G401 (cell line): ENCODE data around the gene PSKH1. TPM values are rescaled to one million over a fixed set of nuclear protein-coding genes. Genes with fewer than 3 reads are reported as not detected.
A peak's percentile ranks its signal among the peaks of the same experiment; 100 is the strongest.

Experiments used
- DNase-seq: peaks from one replicate; pipeline ENCODE4 v3.0.0-alpha.2; 2015; ENCODE audit warnings: low spot score
- in situ Hi-C: cut with HindIII; loops from 2 replicates; pipeline ENCODE4 v1.10.0; 2016; ENCODE audit warnings: low sequenced_read_pairs, mixed read lengths
- total RNA-seq: library from RNA; depleted of rRNA; stranded (reverse); fragments of >200 nt; shearing (Covaris generic); gene quantifications from 2 replicates; pipeline ENCODE4 v1.2.3, GENCODE V29; 2014

Gene PSKH1
- total RNA-seq, 1 experiment from 2014 or later = 40.8 TPM

DNA sequence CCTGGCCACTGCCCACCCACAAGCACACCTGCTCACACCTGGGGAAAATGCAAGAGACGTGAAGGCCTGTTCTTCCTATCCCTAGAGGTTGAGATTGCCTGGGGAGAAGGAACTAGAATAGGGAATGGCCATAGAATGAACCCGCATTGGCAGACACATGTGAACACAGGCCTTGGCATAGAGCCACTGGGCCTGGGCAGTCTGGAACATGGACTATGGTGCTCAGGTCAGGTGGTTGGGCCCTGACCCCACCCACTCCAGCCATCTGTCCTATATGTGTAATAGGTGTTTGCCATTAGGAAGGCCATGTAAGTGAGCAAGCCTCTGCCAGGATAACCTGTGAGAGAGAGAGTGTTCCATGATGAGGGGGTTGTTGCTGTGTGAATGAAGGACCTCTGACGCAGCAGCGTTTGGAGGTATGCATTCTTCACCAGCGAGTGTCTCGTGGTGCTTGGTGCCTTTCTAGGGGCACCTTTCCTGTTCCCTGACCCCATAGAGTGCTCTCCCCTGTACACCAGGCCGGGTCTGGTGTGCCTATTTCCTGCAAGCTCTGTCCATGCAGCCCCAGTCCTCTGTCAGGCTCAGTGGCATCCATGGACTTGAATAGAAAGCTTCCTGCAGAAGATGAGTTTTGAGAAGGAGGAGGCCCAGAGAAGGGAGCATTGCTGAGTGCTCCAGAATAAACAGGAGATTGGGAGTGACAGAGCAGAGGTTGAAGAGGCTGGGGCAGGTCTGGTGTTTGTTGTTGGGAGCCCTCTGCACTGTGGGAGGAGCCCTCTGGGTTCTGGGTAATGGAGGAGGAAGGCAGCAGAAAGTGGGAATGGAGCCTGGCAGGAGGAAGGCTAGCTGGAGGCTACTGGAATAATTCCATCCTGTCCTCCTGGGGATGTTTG lies 23.0 kb downstream of the PSKH1 start:
- in situ Hi-C loops = no loop called here
- DNase-seq = peak; percentile 55

DNA sequence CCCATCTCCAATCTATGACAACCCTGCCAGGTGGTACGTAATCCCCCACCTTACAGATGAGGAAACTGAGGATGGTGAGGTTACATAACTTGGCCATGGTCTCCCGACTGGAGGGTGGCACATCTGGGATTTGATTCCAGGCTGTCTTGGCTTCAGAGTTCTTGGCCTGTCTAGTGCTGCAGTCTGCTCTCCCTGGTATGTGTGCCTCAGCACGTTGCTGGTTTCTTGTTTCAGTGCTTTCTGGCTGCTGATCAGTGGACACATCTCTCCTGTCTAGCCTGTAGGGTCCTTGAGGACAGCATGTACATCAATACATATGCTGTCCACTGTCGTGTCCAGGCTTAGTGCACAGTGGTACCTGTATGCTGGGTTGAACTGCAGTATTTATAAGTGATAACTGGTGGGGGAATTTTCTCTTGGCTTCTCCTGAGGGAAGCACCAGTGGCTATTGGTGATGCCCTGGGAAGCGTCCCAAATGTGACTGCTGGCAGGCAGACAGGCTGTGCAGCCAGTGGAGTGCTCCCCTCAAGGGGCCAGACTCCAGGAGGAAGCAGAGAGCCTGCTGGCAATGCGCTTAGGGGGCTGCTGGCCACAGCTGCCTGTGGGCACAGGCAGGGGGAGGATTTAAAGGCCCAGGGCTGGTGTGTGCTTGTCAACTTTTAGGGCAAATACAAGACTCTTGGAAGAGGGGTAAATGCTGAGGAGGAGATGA lies 24.2 kb downstream of the PSKH1 start:
- peak; percentile 45 for DNase-seq
- in situ Hi-C loops = no loop called here

DNA sequence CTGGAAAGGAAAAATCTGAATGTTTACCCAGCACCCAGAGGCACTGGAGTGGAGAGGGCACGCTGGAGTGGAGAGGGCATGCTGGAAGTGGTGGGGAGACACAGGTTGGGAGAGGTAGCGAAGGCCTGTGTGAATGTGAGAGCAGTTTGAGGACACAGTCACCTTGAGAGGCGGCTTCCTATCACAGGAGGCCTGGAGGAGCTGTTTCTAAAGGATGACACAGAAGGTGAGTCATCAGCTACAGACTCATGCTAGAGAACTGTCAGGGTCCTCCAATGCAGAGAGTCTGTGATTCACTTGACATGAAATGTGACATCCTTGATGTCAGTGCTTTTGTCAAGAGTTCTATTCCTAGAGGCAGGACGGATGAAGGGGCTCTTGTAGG lies 24.8 kb downstream of the PSKH1 start:
- DNase-seq = no peak
- in situ Hi-C loops = no loop called here

DNA sequence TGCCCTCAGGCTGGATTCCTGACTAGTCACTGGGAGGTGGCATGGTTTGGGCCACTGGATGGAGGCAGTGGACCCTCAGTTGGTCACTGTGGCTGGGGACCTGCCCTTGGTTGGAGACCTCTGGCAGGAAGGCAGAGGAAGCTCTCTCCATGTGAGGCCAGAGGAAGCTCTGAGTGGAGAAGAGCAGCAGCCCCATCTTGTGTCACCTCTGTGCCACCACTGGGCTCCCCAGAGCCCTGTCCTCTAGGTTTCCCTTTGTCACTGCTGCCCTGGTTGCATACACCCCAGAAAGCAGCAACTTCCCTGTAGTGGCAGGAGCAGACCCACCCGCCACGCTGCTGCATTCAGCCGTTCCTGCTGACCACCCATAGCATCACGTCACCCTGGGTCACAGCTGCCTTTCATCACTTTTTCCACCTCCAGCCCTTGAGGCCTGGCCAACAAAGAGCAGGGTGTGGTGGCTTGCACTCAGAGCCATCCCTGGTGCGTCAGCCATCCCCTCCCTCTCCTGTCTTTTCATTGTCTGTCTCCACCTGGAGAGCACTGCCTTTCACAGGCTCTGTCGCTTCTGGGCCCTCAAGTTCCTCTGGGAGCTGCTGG lies 26.7 kb downstream of the PSKH1 start:
- in situ Hi-C loops = loop anchor here (5.0 kb wide), 1 partner anchor 97 kb away; no protein-coding TSS in a partner anchor

DNA sequence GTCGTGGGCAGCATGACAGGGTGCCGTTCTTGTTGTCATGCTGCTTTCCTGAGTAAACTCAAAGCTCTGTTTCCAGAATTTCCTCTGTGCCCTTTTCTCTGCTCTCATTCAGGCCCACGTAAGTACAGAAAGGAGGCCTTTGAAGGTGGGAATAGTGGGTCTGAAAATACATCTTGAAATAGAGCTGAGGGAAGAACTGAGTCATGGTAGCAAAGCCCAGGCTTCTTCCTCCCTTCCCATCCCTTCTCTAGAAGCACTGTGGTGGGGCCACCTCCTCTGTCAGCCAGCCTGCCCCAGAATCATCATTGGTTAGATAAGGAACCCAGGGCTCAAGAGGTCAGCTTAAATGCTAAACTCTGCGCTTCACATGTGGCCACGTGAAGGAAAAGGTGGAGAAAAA lies 29.2 kb downstream of the PSKH1 start:
- in situ Hi-C loops = loop anchor here (5.0 kb wide), 1 partner anchor 100 kb away; no protein-coding TSS in a partner anchor
- no peak for DNase-seq

More for the DNA sequence above, 26.7 kb downstream of the PSKH1 start:
- DNase-seq = no peak

DNA sequence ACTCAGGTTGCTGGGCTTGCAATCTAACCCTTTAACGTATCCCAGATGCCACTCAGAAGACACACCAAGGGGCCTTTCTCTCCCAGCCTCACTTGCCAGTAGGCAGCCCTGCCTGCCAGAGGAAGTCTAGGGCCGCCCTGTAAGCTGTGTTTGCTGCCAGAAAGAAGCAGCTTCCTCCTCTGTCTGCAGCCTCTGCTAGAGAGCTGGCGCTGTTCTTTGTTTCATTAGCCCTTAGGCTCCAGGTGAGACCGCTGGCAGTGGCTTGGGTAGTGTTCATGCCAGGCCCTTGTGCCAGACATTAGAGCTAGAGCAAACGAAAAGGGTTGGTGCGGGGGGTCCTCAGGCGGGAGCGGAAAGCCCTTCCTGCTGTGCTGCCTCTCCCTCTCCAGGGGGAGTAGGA lies 29.7 kb downstream of the PSKH1 start:
- in situ Hi-C loops = loop anchor here (5.0 kb wide), 1 partner anchor 100 kb away; no protein-coding TSS in a partner anchor
- DNase-seq = no peak

DNA sequence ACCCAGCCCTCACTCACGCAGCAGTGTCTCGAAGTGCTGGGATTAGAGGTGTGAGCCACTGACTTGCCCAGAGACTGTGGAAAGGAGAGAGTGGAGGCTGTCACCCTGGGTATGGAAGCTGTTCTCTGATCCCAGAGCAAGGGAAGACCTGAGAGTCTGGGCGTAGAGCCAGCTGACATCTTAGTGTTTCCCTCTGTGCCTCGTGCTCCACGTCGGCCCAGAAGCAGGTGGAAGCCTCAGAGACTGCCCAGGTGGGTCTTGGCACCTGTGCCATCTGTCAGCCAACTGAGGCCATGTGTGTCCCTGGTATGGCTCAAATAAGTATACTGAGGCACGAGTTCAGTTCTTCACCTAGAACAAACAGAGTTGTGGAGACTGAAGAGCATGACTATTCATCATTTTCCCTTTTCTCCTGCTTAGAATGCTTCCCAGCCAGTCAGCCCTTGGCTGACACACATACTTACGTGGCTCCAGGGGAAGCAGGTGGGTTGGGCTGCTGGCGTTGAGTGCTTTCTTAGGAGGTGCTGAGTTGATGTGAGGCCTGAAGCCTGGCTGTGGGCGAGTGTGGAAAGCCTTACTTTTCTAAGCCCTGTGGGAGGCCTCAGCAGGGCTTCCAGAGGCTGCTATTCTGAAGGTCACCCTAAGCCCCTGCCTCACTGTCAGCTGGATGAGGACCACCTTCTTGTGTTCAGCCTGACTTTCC lies 30.5 kb downstream of the PSKH1 start:
- peak; percentile 78 for DNase-seq
- in situ Hi-C loops = loop anchor here (5.0 kb wide), 1 partner anchor 101 kb away; no protein-coding TSS in a partner anchor

DNA sequence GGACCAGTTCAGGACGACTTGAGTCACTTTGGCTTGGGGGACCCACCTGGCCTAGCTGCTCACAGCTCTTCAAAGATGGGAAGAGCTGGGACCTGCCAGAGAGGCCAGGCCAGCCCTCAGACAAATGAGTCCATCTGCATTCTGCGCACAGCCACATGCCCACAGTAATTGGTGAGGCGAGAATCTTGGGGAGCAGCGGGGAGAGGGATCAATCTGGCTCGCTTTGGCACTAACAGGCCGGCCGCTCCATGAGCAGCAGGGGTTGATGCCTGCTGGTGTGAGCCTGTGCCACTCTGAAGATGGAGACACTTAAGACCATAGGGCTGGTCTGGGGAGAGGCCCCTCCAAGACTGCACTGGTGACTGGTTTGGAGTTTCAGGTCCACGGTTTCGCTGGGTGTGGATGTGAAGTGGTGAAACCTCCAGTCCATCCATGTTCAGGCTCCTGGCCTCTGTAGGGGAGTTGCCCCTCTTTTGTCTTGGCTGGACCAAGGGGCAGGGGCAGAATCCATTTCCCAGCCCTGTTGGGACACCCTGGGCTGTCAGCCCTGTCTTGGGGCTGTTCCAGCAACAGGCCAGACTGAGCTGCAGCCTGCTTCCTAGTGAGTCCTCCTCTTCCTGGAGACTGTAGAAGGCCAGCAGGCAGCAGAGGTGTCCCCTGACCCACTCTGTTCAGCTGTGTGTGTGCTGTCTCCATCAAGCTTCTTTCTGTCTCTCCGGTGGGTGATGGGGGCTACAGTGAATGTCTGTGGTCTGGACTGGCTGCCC lies 31.3 kb downstream of the PSKH1 start:
- in situ Hi-C loops = loop anchor here (5.0 kb wide), 1 partner anchor 102 kb away; no protein-coding TSS in a partner anchor

DNA sequence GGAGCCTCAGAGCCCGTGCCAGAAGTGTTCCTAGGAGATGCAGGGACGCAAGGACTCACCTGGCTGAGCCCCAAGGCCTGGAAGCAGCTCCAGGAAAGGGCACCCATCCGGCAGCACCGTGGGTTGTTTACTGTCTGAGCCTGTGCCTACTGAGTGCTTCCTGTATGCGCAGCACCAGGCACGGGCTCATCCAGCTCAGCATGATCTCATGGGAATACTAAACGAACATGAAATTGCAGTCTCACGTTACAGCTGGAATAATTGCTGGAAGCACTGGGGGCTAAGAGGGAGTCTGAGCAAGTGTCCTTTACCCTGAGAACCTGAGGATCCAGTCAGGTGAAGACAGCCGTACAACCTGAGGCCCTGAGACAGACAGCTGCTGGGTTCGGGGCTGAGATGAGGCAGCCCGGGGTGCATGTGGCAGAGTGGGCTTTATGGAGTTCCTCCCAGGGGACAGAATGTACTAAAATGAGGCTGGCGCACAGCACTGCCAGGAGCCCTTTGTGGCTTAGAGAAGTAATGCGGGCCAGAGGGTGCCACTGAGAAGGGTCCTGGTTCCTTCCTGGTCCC lies 33.2 kb downstream of the PSKH1 start:
- in situ Hi-C loops = no loop called here
- DNase-seq = peak; percentile 26

More for the DNA sequence above, 31.3 kb downstream of the PSKH1 start:
- peak; percentile 27 for DNase-seq

DNA sequence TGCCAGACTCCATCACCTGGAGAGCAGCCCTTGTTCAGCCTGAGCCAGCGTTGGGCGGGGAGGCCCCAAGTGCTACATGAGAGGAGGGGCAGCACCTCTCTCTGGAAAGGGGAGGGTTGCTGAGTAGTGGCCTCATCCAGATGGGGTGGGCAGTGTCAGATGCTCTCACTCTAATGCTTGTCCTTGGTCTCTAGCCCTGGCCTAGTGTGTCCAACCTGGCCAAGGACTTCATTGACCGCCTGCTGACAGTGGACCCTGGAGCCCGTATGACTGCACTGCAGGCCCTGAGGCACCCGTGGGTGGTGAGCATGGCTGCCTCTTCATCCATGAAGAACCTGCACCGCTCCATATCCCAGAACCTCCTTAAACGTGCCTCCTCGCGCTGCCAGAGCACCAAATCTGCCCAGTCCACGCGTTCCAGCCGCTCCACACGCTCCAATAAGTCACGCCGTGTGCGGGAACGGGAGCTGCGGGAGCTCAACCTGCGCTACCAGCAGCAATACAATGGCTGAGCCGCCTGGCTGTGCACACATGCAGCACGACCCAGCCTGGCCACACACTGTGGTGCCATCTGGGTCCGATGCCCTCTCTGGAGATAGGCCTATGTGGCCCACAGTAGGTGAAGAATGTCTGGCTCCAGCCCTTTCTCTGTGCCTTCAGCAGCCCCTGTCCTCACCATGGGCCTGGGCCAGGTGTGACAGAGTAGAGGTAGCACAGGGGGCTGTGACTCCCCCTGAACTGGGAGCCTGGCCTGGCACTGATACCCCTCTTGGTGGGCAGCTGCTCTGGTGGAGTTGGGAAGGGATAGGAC lies 34.3 kb downstream of the PSKH1 start:
- in situ Hi-C loops = no loop called here
- peak; percentile 79 for DNase-seq

DNA sequence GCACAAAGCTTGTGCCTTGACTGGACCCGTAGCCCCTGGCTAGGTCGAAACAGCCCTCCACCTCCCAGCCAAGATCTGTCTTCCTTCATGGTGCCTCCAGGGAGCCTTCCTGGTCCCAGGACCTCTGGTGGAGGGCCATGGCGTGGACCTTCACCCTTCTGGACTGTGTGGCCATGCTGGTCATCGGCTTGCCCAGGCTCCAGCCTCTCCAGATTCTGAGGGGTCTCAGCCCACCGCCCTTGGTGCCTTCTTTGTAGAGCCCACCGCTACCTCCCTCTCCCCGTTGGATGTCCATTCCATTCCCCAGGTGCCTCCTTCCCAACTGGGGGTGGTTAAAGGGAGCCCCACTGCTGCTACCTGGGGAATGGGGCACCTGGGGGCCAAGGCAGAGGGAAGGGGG lies 35.1 kb downstream of the PSKH1 start:
- DNase-seq = no peak
- in situ Hi-C loops = no loop called here

DNA sequence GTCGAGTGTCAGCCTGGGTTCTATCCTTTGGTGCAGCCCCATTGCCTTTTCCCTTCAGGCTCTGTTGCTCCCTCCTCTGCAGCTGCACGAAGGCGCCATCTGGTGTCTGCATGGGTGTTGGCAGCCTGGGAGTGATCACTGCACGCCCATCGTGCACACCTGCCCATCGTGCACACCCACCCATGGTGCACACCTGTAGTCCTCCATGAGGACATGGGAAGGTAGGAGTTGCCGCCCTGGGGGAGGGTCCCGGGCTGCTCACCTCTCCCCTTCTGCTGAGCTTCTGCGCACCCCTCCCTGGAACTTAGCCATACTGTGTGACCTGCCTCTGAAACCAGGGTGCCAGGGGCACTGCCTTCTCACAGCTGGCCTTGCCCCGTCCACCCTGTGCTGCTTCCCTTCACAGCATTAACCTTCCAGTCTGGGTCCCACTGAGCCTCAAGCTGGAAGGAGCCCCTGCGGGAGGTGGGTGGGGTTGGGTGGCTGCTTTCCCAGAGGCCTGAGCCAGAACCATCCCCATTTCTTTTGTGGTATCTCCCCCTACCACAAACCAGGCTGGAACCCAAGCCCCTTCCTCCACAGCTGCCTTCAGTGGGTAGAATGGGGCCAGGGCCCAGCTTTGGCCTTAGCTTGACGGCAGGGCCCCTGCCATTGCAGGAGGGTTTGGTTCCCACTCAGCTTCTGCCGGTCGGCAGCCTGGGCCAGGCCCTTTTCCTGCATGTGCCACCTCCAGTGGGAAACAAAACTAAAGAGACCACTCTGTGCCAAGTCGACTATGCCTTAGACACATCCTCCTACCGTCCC lies 35.7 kb downstream of the PSKH1 start:
- in situ Hi-C loops = no loop called here

DNA sequence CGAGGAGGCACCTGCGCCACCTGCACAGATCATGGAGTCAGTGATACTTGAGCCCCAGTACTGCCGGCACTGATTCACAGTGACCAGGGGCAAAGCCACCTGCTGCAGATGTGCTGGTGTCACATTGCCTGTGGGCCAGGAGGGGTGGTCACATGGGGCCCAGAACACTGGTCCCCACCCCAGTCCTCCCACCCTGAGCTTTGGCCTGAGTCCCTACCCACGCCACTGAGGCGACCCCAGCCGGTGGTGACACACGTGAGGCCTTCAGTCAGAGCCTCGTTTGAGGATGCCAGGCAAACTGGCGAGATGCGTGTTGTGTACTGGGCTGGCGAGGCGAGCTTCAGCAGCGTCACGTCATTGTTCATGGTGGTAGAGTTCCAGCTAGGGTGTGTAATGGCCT lies 37.1 kb downstream of the PSKH1 start:
- in situ Hi-C loops = no loop called here
- no peak for DNase-seq

More for the DNA sequence above, 35.7 kb downstream of the PSKH1 start:
- peak; percentile 86 for DNase-seq

DNA sequence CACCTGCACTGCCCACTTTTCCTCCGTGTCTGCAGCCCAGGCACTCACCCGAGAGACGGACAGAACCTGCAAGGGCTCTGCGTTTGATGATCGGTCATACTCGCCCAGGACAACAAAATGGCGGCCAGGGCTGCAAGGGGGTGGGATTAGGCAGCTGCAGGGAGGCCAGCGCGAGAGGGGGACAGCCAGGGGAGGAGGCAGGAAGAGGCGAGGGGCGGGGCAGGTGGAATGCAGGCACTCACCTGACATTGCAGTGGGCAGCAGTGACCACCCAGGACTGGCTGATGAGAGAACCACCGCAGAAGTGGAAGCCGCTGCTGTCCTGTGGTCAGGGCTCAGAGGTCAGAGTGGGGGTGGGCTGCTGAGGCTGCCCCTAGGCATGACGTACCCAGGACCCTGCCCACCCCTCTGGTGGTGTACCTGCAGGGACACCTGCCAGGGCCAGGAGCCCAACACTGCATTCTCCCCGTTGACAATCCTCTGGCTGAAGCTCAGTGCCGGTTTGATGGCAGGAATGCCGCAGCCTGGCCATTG lies 37.7 kb downstream of the PSKH1 start:
- no peak for DNase-seq
- in situ Hi-C loops = no loop called here

DNA sequence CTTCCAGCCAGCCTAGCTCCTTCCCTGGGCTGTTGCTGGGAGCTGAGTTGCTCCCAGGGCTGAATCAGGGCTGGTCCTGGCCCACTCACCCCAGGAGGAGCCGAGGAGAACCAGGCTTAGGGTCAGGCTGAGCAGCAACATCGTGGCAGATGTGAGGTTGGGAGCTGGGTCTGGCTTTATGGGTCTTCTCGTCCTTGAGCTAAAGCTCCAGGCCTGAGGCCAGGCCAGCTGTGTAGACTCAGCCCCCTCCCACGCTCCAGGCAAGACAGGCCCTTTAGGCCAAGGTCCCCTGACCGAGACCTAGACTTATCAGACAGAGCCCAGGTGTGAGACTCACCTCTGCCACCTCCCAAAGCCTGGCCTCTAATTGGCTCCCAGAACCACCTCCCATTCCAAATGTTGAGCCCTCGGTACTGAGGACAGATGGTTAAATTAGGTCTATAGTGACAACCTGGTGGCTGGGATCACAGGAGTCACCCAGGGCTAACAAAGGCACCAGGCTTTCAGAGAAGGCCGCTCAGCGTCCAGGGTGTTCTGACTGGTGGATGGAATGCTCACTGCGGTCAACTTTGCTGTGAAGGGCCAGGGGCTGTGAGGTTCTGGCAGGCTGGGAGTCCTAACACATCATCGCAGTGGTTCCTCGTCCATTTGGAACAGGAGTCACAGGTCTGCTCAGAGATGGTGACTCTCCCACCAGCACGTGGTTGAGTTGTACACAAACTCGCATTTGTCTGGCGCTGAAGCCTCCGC lies 38.8 kb downstream of the PSKH1 start, which contains the start of gene CTRL:
CTRL (minus strand) TSS at position 151 of the 750 bp plus-strand sequence; CDS start at position 141, 10 bp downstream.
- in situ Hi-C loops = no loop called here
- DNase-seq = no peak

DNA sequence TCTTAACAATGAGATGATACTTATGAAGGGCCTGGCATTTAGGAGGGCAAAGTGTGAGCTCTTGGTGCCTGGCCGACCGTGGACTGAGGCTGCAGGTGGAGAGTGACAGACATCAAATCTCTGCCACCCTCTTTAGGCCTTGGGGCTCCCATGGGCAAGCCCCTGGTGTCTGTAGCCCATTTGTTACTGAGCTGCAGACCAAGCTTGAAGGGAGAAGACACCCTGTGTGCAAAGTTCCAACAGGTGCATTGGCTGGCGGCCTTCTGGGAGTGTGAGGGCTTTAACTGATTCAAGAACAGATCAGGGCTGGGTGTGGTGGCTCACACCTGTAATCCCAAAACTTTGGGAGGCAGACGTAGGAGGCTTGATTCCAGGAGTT lies 39.4 kb downstream of the PSKH1 start:
- no peak for DNase-seq
- in situ Hi-C loops = no loop called here
